Hematopoietic multipotent progenitor cell treated with erythropoietin and hydrocortisone succinate and interleukin-3 and kit ligand, for 17 days (in vitro differentiated cells): ENCODE results near the gene ELOA.
"Not testable (repeated sequence)": the region's sequence is repeated elsewhere in the genome, so short reads cannot be mapped to it uniquely, and the experiment has no call there.

Experiments used
- DNase-seq: peaks from one replicate; pipeline ENCODE4 v3.0.0-alpha.2; 2015; ENCODE audit warnings: low spot score

The ELOA gene

DNA sequence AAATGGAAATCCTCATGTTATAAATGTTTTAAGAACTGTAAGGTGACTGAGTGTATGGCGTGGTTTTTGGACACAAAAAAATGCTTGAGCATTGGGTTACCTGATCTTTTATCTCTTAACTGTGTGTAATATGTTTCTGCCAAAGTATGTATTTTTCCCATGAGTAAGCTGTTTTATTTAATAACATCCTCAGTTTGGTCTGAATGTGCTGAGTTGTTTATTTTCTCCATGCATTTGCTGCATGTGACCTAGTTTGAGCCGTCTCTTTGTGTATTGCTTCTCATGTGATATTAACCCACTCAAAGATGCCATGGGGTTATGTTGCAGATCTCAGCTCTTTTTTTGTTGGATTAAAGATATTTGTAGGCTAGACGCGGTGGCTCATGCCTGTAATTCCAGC lies 41.6 kb downstream of the ELOA start:
- DNase-seq, result no peak

DNA sequence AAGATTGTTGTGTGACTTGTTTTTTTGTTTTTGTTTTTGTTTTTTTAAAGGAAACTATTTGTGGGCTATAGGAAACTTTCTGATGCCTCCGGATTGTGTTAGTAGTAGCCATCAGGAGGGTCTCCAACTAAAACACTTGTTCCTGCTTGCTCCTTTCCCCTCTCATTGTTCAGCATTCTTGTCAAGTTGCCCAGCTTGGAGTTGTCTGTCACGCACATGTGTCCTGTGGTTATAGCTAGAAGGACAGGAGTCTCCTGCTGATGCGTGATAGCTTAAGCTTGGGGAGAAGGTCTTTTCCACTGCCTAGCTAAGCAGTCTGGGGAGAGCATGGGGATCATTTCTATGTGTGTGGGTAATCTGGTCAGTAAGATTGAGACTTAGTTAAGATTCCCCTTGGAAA lies 44.4 kb downstream of the ELOA start:
- no peak for DNase-seq

DNA sequence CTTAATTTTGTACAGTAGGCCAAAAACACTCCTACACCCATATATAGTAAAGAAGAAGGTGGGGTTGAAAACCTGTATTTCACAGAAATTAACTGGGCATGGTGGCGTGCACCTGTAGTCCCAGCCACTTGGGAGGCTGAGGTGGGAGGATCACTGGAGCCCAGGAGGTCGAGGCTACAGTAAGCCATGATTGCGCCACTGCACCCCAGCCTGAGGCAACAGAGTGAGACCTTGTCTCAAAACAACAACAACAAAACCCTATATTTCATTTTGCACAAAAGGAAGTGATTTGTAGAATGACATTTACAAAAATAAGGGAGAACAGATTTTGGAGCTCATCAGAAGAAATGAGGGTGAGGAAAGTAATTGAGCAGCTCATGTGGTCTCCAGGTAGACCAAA lies 45.4 kb downstream of the ELOA start:
- DNase-seq, result no peak

DNA sequence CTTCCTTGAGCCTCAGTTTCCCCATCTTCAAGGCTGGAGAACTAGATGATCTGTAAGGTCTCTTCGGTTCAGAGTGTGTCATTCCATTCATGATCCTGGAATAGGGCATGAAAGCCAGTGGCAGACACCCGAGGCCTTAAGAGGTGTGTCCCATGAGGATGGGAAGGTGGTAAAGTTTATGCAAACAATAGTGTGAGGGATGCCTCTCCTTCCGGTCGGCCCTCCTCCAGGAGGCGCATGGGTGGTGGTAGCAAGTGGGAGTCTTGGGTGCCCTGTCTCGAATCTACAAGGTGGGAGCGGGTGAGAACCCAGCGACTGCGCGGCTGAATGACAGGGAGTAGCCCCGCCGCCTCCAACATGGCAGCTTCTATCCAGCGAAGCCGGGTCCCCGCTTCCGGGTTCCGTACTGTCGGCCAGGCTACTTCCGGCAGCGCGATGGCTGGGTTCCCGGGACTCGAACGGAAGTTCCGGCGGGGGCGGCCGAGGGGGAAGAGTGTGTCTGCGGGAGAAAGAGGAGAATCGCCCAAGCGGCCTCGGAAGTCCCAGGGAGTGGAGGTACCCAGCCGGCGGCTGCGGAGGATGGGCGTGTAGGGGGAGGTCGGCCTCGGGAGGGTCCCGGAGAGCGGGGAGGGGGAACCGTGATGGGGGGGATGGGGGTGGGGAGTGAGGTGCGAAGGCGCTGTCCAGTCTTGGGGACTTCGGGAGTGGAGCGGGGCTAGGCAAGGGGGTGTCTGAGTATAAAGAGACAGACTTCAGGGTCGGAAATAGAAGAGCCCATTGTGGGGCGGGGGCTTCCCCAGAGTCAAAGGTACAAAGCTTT lies 47.6 kb downstream of the ELOA start, which contains the start of gene LYPLA2:
Gene LYPLA2 (plus strand): TSS at position 450 of the 820 bp plus-strand sequence. CDS start 1,538 bp downstream, outside the sequence.
- peak; percentile 76 for DNase-seq

DNA sequence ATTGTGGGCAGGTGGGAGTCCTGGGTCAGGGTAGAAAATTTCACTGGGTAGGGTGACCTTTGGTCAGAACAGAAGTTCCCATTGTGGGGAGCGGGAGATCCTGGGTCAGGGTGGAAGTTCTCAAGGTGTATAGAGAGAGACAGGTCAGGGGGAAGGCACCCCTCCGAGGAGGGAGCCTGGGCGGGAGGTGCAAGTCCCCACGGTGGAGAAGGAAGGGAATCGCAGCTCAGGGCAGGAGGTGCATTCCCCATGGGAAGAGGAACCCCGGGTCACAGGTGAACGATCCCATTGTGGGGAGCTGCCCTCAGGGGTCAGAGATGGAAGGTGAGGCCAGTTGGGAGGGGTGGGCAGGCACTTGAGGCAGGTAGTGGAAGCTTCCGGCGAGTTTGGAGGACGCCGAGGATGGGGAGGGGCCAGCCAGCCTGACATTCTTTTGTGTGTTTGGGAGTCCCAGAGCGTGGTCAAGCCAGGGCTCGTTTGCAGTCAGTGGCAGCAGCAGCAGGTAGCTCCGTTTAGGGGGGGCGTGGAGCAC lies 48.3 kb downstream of the ELOA start:
- no peak for DNase-seq

DNA sequence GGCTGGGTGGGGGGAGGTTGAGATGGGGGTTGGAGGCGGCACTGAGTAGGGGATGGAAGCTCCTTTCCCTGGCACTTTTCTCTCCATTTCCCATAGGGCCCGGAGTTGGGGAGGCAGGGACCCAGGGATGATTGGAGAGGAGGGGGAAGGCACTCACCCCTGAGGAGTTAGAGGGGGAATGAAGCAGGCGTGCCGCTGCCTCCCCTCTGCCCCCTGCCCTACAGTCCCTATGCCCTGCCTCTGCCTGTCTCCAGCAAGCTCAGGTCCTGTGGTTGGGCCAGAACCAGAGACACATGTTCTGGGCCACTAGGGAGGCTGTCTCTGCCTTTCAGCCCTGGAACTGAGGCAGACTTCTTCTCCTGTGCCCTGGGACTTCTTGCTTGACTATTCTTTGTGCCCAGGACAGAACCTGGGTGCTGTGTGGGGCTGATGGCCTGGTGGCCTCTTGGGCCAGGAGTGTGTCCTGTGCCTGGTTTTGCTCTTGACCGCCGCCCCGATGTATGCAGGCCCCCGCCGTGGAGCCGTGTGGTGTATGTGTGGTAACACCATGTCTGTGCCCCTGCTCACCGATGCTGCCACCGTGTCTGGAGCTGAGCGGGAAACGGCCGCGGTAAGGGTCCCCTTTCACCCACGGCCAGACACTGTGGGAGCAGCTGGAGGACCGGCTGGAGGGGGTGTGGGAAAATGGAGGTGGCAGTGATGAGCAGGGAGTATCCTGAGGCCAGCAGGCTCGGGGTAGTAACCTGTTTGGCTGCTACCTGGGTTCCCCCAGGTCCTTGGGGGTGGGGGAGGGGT lies 49.1 kb downstream of the ELOA start:
- DNase-seq, result no peak

DNA sequence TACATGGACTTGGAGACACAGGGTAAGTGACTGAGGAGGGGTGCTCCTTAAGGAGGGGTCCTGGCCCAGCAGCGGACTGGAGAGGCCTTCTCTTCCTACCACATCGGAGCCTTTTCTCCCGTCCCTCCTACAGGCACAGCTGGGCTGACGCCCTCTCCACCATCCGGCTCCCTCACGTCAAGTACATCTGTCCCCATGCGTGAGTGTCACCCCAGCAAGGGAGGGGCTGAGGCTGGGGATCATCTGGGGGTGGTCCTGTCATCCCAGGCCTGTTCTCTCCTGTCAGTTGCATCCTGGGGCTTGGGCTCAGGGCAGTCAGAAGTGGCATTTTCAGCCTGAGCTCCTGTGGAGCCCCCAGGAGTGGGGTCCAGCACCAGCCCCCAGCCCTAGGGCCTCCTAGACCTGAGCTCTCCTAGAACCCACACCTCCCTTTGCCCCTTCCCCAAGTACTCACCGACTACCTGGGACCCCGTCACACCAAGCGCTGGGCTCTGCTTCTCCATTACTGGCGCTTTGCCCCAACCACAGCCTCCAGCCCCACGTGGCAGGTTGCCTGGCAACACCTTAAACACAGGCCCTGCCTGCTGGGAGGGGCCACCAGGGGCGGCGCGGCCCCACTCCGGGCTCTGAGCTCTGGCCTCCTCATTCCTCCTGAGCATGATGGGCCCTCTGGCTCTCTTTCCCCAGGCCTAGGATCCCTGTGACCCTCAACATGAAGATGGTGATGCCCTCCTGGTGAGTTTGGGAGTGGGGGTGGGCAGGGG lies 49.9 kb downstream of the ELOA start:
- DNase-seq, result peak; percentile 80

DNA sequence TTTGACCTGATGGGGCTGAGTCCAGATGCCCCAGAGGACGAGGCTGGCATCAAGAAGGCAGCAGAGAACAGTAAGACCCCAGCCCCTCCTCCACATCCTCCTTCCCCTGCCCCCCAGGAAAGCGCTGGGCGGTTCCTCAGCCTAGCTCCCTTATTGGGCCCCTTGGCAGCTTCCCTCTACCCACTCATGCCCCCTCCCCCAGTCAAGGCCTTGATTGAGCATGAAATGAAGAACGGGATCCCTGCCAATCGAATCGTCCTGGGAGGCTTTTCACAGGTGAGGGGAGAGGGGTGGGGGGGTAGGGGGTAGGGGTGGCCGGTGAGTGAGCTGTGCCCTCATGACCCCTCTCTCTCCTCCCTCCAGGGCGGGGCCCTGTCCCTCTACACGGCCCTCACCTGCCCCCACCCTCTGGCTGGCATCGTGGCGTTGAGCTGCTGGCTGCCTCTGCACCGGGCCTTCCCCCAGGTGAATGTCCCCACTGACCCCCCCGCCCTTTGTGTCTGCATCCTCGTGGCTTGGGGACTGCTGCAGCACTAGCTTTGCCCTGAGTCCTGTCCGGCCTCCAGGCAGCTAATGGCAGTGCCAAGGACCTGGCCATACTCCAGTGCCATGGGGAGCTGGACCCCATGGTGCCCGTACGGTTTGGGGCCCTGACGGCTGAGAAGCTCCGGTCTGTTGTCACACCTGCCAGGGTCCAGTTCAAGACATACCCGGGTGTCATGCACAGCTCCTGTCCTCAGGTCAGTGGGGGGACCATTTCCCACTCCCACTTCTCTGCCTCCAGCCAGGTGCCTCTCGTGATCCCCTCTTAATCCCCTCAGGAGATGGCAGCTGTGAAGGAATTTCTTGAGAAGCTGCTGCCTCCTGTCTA lies 50.8 kb downstream of the ELOA start:
- no peak for DNase-seq

DNA sequence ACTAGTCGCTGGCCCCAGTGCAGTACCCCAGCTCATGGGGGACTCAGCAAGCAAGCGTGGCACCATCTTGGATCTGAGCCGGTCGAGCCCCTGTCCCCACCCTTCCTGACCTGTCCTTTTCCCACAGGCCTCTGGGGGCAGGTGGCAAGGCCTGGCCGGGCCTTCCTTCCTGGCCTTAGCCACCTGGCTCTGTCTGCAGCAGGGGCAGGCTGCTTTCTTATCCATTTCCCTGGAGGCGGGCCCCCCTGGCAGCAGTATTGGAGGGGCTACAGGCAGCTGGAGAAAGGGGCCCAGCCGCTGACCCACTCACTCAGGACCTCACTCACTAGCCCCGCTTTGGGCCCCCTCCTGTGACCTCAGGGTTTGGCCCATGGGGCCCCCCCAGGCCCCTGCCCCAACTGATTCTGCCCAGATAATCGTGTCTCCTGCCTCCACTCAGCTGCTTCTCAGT lies 51.5 kb downstream of the ELOA start:
- DNase-seq, result not testable (repeated sequence)

DNA sequence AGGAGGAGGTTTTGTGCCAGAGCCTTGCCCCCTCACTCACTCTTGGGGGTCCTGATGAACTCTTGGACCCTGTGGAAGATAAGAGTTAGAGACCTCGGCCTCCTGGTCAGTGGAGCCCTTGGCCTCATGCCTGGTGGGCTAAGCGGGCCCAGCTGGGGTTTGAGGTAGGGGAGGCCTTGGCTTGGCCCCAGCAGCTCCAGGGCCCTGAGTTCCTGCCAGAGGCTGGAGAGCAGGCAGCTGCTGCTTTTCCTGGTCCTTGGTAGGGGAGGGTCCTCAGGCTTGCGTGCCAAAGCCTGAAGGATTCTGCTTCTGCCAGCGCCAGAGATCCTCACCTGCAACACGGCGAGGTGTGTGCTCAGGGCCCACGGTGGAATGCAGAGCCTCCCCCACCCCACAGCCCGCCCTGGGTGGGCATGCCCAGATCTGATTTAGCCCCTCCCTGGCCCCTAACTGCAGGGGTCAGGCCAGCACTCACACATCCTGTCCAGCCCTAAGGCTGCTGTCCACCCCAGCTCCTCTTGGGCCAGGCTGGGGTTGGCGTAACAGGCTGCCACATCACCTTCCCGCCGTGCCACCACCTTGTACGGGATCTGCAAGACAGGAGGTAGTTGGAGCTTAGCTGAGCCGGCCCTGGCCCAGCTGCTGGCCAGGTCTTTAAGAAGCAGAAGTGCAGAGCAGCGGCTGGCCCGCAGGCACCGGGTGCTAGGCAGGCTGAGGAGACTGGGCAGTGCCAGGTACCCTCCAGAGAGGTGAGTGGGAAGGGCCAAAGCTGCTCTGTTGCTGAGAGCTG lies 52.6 kb downstream of the ELOA start:
- no peak for DNase-seq

DNA sequence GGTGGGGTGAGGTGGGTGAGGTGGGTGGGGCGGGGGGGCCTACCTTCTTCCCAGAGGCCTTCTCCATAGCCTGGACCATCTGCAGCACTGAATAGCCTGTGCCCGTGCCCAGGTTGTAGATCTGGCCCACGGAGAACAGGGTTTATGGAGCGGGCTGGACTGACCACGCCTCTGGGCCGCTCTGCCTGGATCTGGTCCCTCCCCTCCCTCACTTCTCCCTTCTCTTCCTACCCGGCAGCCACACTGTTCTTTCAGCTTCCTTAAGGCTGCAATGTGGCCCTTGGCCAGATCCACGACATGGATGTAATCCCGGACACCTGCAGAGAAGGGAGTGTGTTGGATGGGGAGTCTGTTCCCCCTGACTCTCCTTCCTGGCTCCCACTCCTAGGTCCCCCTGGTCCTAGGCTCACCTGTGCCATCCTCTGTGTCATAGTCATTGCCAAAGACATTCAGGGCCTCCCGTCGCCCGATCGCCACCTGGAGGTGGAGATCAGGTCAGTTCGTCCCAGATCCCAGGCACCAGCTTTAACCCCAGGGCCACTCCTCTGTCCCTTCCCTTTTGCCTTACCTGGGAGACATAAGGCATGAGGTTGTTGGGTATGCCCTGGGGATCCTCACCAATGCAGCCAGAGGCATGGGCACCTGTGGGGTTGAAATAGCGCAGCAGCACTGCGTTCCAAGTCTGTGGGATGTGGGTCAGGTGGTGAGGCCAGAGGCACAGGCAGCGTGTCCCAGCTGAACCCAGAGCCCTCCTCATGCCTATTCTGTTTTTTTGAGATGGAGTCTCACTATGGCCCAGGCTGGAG lies 53.4 kb downstream of the ELOA start:
- peak; percentile 52 for DNase-seq

DNA sequence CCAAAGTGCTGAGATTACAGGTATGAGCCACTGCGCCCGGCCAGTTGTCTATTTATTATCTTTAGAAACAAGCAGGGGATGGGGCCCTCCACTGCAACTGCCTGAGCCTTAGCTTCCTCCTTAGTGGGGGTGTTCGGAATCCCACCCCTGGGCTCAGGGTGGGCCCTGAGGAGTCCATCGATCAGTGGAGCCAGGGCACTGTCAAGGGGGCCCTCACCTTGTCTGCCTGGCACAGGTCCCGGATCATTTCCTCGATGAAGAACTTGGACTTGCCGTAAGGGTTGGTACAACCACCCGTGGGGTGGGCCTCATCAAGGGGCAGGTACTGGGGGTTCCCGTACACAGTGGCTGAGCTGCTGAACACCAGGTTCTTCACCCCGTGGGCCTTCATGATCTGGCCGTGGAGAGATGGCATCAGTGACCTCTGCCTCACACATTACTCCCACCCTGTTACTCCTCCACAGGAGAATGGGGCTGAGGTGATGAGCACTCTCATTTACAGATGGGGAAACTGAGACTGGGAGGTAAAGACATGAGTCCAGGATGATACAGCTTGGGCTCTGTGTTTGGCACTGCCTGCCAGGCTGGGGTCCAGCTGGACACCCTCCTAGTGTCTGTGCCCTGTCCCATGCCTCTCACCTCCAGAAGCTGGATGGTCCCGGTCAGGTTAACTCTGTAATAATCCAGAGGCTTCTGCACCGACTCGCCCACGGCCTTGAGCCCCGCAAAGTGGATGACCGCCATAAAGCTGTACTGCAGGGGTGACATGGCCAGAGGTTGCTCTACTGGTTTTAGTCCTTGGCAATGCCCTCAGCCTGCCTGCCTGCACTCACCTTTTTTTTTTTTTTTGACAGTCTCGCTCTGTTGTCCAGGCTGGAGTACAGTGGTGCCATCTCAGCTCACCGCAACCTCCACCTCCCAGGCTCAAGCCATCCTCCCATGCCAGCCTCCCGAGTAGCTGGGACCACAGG lies 54.5 kb downstream of the ELOA start:
- DNase-seq, result no peak

DNA sequence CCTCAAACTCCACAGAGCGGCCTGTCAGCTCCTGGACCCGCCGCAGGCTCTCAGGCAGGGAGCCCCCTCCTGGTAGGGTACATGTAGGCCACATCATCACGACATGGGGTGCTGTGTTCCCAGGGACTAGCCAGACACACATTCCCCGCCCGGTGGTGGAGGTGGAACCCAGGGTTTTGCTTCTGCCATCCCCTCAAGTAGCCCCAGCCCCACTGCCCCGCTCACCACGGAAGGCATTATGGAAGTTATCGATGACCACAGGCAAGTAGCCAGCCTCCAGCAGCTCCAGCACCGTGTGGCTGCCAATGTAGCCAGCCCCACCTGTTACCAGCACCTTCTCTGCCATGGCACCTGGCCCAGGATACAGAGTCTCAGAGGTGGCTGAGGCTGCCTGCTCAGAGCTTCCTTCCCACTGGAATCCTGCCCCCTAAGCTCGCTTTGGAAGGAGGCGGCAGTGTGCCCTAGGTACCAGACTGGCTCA lies 55.4 kb downstream of the ELOA start:
- no peak for DNase-seq

DNA sequence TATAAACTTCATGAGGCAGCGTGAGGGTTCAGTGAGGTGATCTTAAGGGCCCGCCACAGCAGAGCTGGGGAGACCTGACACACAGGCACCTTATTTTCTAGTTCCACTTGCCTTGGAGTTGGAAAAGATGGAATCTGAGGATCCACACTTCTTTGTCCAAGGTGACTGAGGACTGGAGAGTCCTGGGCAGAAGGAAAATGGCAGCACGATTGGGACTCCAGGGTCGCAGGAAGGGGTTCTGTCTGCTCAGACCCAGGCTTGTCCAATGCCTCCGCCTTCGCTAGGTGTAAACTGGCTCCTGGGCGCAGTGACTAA lies 55.9 kb downstream of the ELOA start:
- no peak for DNase-seq

DNA sequence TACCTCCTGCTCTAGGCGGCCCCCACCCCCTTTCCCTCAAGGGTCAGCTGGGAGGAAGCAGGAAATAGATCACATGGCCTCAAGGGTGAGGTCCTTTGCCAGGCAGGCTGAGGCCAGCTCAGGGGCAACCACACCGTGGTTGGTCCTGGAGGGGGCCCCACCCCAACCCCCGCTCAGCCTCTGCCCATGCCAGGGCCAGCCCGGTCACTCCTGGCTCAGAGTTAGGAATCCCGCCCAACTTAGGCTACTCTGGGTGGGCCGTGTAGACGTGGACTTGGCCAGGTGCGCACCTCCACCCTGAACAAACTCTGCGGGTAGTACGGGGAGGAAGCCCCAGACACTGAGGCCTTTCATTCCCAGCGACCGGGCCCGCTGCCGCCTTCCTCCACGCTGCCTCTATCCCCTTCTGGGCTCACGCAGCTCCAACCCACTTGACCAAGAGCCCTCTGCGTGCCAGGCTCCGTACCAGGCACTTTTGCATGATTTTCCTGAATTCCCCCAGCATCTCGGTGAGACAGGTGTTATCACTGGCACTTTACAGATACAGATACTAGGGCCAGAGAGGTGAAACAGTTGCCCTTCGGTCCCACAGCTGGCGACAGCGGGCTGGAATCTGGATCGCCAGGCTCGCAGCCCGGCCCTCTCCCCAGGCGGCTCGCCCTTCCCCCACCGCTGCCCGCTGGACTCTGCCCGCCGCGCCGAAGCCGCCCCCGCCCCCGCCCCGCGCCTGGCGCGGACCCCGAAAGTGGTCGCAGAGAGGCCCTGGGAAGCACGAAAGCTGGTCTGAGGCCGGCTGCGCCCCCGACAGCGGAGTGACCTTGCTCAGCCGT lies 56.5 kb downstream of the ELOA start:
- DNase-seq, result peak; percentile 33

DNA sequence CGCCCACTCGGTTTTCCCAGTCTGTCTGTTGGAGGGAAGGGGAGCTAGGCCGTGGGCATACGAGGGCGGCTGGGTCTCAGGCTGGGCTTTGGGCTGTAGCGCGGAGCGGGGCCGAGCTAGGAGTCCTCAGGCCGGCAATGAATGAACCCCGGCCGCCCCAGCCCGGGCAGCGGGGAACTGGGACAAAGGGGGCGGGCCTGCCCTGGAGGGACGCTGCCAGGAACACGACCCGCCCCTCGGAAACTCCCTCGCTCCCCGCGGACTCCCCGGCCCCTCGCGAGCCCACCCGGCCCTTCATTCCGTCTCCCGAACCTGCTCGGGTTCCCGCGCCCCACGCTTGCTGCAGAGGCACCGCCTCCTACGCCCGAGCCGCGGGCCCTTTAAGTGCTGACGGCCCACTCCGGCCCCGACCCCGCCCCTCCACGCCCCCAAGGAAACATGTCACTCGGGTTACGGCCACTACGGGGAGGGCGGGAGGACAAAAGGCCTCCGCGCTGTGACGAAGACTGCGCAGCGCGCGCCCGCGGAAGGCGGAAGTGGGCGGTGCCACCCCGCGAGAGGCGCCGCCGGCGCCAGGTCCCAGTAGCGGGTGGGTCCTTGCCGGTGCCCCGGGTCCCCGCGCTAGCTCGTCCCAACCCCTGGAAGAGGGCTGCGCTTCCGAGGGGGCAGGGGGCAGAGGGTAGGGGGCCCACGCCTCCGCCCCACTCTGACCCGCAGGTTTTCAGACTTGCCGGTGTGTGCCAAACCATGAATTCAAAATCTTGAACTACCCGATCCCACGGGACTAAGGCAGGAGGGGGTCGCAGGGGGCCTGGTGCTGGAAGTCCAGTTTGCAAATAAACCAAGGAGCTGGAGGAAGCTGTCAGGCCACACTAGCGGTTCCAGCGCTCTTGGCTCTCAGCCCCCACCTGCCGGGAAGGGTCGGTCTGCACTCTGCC lies 57.4 kb downstream of the ELOA start, which contains the start of gene GALE:
Gene GALE (minus strand): TSS at position 355 of the 938 bp plus-strand sequence. CDS start 1,747 bp downstream, outside the sequence.
- peak; percentile 92 for DNase-seq
